NCI-H1092 treated with DMSO at 0.1 percent for 48 hours (cell line): ENCODE measurements around the gene ZNF544.
"Not testable (repeated sequence)": the region's sequence is repeated elsewhere in the genome, so short reads cannot be mapped to it uniquely, and the experiment has no call there.

Source experiments
- DNase-seq: peaks from one replicate; lab custom pipeline; 2025; lab: John Stamatoyannopoulos, UW

Gene ZNF544

GRCh38 chr19:58305065-58305931, 76.6 kb downstream of the ZNF544 start, which contains the start of gene ERVK3-1:
ERVK3-1 (plus strand) TSS chr19:58305377; CDS start chr19:58312169, 6,792 bp downstream.
- DNase-seq: peak; percentile 87

- no peak for DNase-seq
Measured at GRCh38 chr19:58305932-58306323, 77.2 kb downstream of the ZNF544 start.

- DNase-seq: no peak
Measured at GRCh38 chr19:58307736-58308135, 79.0 kb downstream of the ZNF544 start.

GRCh38 chr19:58310685-58311084, 82.0 kb downstream of the ZNF544 start:
- not testable (repeated sequence) for DNase-seq

- DNase-seq: no peak
Measured at GRCh38 chr19:58311345-58311865, 82.7 kb downstream of the ZNF544 start.
